GM12892 (cell line): Measurements from ENCODE around the gene STH.

Experiments
- POLR2A ChIP-seq: IDR thresholded peaks from 2 replicates; pipeline ENCODE4 v1.6.1; 2011; ENCODE audit warnings: low read depth, low read length, control low read depth
- POLR2AphosphoS5 ChIP-seq: IDR thresholded peaks from 2 replicates; pipeline ENCODE4 v1.6.1; 2011; ENCODE audit warnings: low read depth, low read length, control low read depth
- TAF1 ChIP-seq: IDR thresholded peaks from 2 replicates; pipeline ENCODE4 v1.6.1; 2011; ENCODE audit warnings: low read depth, mild to moderate bottlenecking, control low read depth, low read length, borderline replicate concordance

- TF ChIP-seq POLR2A (no peak), POLR2AphosphoS5 (no peak), TAF1 (no peak)
Observed at GRCh38 chr17:45981306-45981705, 17.7 kb upstream of the STH start.
